ACC112 (cell line): ENCODE data around the gene WIPF2.

Experiments used
- H2AFZ ChIP-seq: fragments of 200-600 bp; sonication (generic); one replicate; pipeline ENCODE4 v1.6.0; 2017; ENCODE audit warnings: antibody characterized with exemption, low read length; ENCODE audit not compliant: unreplicated experiment
- H3K27ac ChIP-seq: fragments of 200-600 bp; sonication (generic); 2 replicates; pipeline ENCODE4 v1.5.1; 2014; ENCODE audit warnings: low read depth, mild to moderate bottlenecking, antibody characterized with exemption, low read length, moderate library complexity
- H3K27me3 ChIP-seq: fragments of 200-600 bp; sonication (generic); 2 replicates; pipeline ENCODE4 v1.6.1; 2014; ENCODE audit warnings: mild to moderate bottlenecking, antibody characterized with exemption, low read length, moderate library complexity, mixed read lengths; ENCODE audit not compliant: insufficient read depth
- H3K36me3 ChIP-seq: fragments of 200-600 bp; sonication (generic); 2 replicates; pipeline ENCODE4 v1.6.1; 2016; ENCODE audit warnings: mild to moderate bottlenecking, antibody characterized with exemption, low read length, moderate library complexity, mixed read lengths; ENCODE audit not compliant: insufficient read depth
- H3K4me1 ChIP-seq: fragments of 200-600 bp; sonication (generic); one replicate; pipeline ENCODE4 v1.6.1; 2016; ENCODE audit warnings: low read length, mixed read lengths; ENCODE audit not compliant: insufficient read depth, unreplicated experiment, control insufficient read depth
- H3K4me3 ChIP-seq: fragments of 200-600 bp; sonication (generic); 2 replicates; pipeline ENCODE4 v1.5.1; 2014; ENCODE audit warnings: mild to moderate bottlenecking, low read depth, low read length
- H3K79me2 ChIP-seq: fragments of 200-600 bp; sonication (generic); one replicate; pipeline ENCODE4 v1.6.0; 2016; ENCODE audit warnings: low read length; ENCODE audit not compliant: control insufficient read depth, unreplicated experiment, insufficient read depth

Gene WIPF2

DNA sequence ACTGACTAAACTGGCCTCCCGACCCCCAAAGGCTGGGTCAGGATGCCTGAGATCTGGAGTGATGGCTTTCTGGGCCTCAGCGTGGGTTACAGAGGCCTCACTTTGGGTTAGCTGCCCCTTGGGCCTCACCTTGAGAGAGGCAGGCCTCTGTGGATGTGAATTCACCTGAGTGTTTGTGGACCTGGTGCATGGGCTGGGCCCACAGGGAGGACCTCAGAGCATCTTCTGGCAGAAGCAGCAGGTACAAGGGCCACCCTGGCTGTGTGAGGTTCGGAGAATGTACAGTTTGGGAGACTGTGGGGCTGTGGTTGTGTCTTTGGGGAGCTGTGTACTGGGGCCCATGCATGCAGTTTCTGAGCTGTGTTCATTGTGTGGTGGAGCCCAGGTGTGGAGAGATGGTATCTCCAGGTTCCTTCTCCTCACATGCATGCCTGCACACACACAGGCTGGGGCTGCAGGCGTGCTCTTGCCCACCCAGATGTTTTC, 108.2 kb downstream of the WIPF2 start:
- Histone ChIP-seq H3K36me3 (peaks cover 6% of the 10 kb centered on the region; the same call in 1 of the 2 replicates), H3K79me2 (peaks cover 70% of the 10 kb centered on the region), H3K27me3 (no peaks in the 10 kb centered on the region), H3K27ac (no peak overlapping the region), H3K4me1 (peaks cover 87% of the 10 kb centered on the region), H2AFZ (no peak overlapping the region), H3K4me3 (peak overlapping the region; percentile 17)

DNA sequence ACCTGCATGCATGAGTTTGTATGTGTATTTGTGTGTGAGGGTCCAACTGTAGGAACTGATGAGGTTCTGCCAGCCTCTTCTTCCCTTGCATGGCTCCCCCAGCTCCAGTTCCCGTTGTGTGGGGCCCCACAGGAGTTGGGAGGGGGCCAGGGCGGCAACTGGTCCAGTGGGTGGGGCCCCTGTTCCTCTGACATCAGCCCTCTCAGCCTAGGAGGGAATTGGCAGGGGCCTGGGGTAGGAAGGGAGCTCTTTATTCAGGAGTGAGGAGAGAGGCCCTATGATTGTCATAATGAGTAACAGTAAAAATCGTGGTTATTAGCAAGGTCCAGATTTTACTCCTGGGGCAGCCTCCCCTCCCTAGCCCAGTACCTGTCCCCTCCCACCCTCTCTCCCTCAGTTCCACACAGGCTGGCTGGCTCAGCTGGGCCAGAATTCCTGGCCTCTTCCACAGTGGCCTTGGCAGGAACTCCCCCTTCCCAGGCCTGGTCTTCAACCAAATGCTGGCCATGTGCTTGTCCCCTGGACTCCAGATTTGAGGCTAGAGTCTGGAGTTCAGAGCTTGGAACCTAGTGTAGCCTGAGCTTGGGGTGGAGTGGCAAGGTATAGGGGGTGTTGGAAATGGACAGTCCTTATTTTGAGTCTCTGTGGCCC, 108.8 kb downstream of the WIPF2 start:
- no peak overlapping the region for H2AFZ ChIP-seq
- H3K79me2 ChIP-seq = peaks cover 68% of the 10 kb centered on the region
- 0 out of 2 replicates have a peak overlapping the region, but pooled peaks have one; percentile 17 for H3K4me3 ChIP-seq
- H3K4me1 ChIP-seq = peaks cover 87% of the 10 kb centered on the region
- H3K36me3 ChIP-seq = peaks cover 6% of the 10 kb centered on the region; the same call in 1 of the 2 replicates
- H3K27me3 ChIP-seq = no peaks in the 10 kb centered on the region
- H3K27ac ChIP-seq = peak overlapping the region; percentile 40; the same call in 1 of the 2 replicates

DNA sequence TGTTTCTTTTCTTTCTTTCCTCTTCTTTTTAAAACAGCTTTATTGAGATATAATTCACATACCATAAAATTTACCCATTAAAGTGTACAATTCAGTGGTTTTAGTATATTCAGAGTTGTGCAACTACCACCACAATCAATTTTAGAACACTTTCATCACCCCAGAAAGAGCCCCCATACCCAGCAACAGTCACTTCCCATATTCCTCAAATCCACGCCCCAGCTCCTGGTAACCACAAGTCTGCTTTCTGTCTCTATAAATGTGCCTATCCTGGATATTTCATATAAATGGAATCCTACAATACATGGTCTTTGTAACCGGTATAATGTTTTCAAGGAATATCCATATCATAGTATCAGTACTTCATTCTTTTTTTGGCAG, 109.3 kb downstream of the WIPF2 start:
- H3K36me3 ChIP-seq = peaks cover 6% of the 10 kb centered on the region; the same call in 1 of the 2 replicates
- H3K27ac ChIP-seq = peak overlapping the region; percentile 40; the same call in 1 of the 2 replicates
- no peak overlapping the region for H3K4me3 ChIP-seq
- peaks cover 82% of the 10 kb centered on the region for H3K4me1 ChIP-seq
- H2AFZ ChIP-seq = no peak overlapping the region
- H3K79me2 ChIP-seq = peaks cover 68% of the 10 kb centered on the region
- no peaks in the 10 kb centered on the region for H3K27me3 ChIP-seq

DNA sequence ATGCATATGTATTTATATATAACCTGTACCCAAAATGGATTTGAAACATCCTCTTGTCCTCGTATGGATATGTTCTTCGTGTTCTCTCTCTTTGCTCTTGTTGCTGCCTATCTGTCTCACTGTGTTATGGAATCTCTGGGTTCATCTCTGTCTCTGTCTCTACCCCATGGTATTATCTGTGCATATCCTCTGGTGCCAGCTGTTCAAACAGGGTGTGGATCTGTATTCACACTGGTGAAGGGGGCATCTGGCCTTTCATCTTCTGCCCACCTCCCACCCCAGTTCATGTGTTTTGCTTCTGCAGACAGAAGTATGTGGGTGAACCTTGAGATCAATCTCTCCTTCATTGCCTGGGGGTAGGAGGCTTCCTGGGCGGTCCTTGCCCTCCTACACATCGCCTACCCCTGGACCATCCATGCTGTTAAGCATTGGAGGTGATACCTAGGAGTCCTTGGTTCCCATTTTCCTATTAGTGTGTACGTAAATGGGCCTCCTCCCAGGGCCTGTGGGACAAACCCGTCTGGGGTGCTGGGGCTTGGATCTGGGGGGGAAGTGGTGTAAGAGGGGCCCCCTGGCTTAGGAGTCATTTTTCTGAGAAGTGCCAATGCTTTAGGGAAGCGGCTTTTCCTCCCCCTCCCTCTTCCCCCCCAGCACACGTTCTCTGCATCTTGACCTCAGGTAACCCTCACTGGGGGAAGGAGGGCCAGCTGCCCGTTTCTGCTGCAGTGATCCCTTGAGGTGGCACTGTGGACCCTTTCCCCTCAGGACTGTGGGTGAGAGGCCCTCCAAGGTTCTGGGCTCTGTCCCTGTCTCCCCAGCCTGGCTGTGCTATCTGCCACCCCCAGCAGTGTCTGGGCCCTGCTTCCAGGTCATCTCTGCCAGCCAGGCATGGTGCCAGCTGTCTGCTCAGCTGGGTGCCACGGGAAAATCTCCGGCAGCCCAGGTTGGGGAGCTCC, 111.0 kb downstream of the WIPF2 start:
- peaks cover 82% of the 10 kb centered on the region for H3K4me1 ChIP-seq
- no peak overlapping the region for H3K27ac ChIP-seq
- no peak overlapping the region for H2AFZ ChIP-seq
- H3K36me3 ChIP-seq = peaks cover 6% of the 10 kb centered on the region; the same call in 1 of the 2 replicates
- H3K79me2 ChIP-seq = peaks cover 67% of the 10 kb centered on the region
- H3K27me3 ChIP-seq = no peaks in the 10 kb centered on the region
- H3K4me3 ChIP-seq = no peak overlapping the region

DNA sequence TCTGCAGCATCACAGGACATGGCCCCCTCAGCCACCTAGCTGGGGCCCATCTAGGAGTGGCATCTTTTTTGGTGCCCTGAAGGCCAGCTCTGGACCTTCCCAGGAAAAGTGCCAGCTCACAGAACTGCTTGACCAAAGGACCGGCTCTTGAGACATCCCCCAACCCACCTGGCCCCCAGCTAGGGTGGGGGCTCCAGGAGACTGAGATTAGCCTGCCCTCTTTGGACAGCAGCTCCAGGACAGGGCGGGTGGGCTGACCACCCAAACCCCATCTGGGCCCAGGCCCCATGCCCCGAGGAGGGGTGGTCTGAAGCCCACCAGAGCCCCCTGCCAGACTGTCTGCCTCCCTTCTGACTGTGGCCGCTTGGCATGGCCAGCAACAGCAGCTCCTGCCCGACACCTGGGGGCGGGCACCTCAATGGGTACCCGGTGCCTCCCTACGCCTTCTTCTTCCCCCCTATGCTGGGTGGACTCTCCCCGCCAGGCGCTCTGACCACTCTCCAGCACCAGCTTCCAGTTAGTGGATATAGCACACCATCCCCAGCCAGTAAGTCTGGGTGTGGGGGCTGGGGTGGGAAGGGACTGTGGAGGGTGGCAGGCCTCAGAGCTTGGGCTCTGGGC, 111.9 kb downstream of the WIPF2 start:
- Histone ChIP-seq H3K36me3 (peaks cover 6% of the 10 kb centered on the region; the same call in 1 of the 2 replicates), H3K4me1 (peaks cover 82% of the 10 kb centered on the region), H3K4me3 (peak overlapping the region; percentile 19; the same call in 1 of the 2 replicates), H3K27ac (0 out of 2 replicates have a peak overlapping the region, but pooled peaks have one; percentile 4), H3K27me3 (no peaks in the 10 kb centered on the region), H2AFZ (no peak overlapping the region), H3K79me2 (peaks cover 63% of the 10 kb centered on the region)

DNA sequence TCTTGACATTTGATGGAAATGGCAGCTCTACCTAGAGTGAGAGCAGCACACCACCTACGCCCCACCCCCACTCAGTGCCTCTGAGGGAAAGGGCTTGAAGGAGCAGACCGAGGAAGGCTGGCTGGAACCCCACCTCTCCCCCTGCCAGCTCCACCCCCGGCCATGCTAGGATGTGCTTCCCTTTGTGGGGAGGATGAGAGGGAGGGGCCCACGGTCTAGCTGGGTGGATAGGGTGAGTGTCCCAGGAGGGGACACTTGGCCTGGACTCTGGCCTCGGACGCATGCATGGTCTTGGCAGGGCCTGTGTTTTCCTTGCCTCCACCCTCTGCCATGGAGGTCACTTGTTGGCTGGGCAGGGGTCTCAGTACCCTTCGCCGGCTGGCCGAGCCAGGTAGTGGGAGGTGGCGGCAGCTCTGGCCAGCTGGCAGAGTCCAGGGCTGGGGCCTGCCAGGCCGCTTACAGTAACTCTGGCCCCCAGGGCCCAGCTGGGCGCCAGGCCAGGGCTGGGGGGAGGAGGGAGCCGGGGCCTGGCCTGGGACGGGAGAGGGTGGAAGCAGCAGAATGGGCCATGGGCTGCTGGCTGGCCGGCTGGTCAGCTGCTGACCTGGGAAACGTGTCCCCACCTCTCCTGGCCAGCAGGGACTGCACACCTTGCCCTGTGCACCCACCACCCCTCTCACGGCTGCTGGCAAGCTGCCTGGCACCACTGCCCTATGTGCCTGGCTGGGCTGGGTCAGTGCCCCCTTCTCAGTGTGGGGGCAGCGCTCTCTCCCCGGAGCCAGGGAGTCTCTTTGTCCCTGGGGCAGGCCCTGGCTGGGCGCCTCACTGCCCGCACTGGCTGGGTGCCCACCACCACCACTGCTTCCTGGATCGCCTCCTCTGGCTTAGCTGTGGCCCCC, 112.9 kb downstream of the WIPF2 start:
- peak overlapping the region; percentile 13 for H3K27ac ChIP-seq
- H3K79me2 ChIP-seq = peaks cover 55% of the 10 kb centered on the region
- H3K4me1 ChIP-seq = peaks cover 73% of the 10 kb centered on the region

More for the DNA sequence above, 112.9 kb downstream of the WIPF2 start:
- H3K27me3 ChIP-seq = no peaks in the 10 kb centered on the region
- H3K4me3 ChIP-seq = peak overlapping the region; percentile 19; the same call in 1 of the 2 replicates
- no peak overlapping the region for H2AFZ ChIP-seq
- peaks cover 6% of the 10 kb centered on the region; the same call in 1 of the 2 replicates for H3K36me3 ChIP-seq
